GM12878 (cell line): ENCODE data around the gene LCORL. TPM values are rescaled to one million over a fixed set of nuclear protein-coding genes. Genes with fewer than 3 reads are reported as not detected.

Experiments
- ASH2L ChIP-seq: fragments of 300-600, 200-600 bp; sonication (generic); IDR thresholded peaks from 2 replicates; pipeline ENCODE4 v1.6.1; 2017; ENCODE audit warnings: low read depth, mild to moderate bottlenecking, borderline replicate concordance
- CBX3 ChIP-seq: fragments of 200-600 bp; sonication (generic); IDR thresholded peaks from 2 replicates; pipeline ENCODE4 v1.6.1; 2016; ENCODE audit warnings: low read depth, borderline replicate concordance
- CEBPB ChIP-seq, 2 experiments: fragments of 150-350 bp in 1 of 2; IDR thresholded peaks; 2 replicates each; pipeline ENCODE4 v1.6.1; 2012 to 2014; ENCODE audit warnings: low read depth in 2 of 2, low read length in 2 of 2, borderline replicate concordance in 1 of 2, inconsistent platforms in 1 of 2
- CHD4 ChIP-seq: fragments of 200-600 bp; sonication (generic); IDR thresholded peaks from 2 replicates; pipeline ENCODE4 v1.6.1; 2016; ENCODE audit warnings: mild to moderate bottlenecking
- CTCF ChIP-seq, 3 experiments: IDR thresholded peaks in 2 of 3; conservative IDR thresholded peaks in 1 of 3; 2 replicates each; pipeline ENCODE4 v1.5.1; 2011; ENCODE audit warnings: low read depth in 3 of 3, low read length in 3 of 3, mild to moderate bottlenecking in 3 of 3, control low read depth in 2 of 3, moderate library complexity in 2 of 3, inconsistent platforms in 1 of 3, mixed read lengths in 1 of 3; ENCODE audit not compliant: control insufficient read depth in 2 of 3, insufficient read depth in 1 of 3; ENCODE audit errors: extremely low read depth in 1 of 3
- E2F4 ChIP-seq: IDR thresholded peaks from 2 replicates; pipeline ENCODE4 v1.6.1; 2012; ENCODE audit warnings: low read depth, low read length, improper control_type of control experiment
- ELK1 ChIP-seq: IDR thresholded peaks from 2 replicates; pipeline ENCODE4 v1.6.1; 2012; ENCODE audit warnings: low read depth, low read length, improper control_type of control experiment
- HDAC2 ChIP-seq: fragments of 200-600 bp; sonication (generic); IDR thresholded peaks from 2 replicates; pipeline ENCODE4 v1.6.1; 2017
- KAT2A ChIP-seq: conservative IDR thresholded peaks from 2 replicates; pipeline ENCODE4 v1.6.1; 2011; ENCODE audit warnings: low read depth, low read length; ENCODE audit not compliant: control insufficient read depth
- KLF5 ChIP-seq: fragments of 450-650 bp; IDR thresholded peaks from 2 replicates; pipeline ENCODE4 v1.6.1; 2014; ENCODE audit warnings: mild to moderate bottlenecking; ENCODE audit not compliant: partially characterized antibody
- MLLT1 ChIP-seq: fragments of 450-650 bp; IDR thresholded peaks from 2 replicates; pipeline ENCODE4 v1.6.1; 2016; ENCODE audit warnings: mild to moderate bottlenecking
- MXI1 ChIP-seq: fragments of 150-350 bp; IDR thresholded peaks from 2 replicates; pipeline ENCODE4 v1.6.1; 2011; ENCODE audit warnings: low read depth, mild to moderate bottlenecking, inconsistent platforms, low read length, improper control_type of control experiment
- NBN ChIP-seq: fragments of 450-650 bp; IDR thresholded peaks from 2 replicates; pipeline ENCODE4 v1.6.1; 2016
- NR2F1 ChIP-seq: fragments of 450-650 bp; conservative IDR thresholded peaks from 2 replicates; pipeline ENCODE4 v1.6.1; 2017; ENCODE audit warnings: mild to moderate bottlenecking
- POLR2A ChIP-seq: IDR thresholded peaks from 2 replicates; pipeline ENCODE4 v1.6.1; 2011; ENCODE audit warnings: low read depth, mild to moderate bottlenecking, low read length
- RAD51 ChIP-seq: fragments of 450-650 bp; IDR thresholded peaks from 2 replicates; pipeline ENCODE4 v1.6.1; 2016; ENCODE audit warnings: moderate library complexity, mild to moderate bottlenecking, inconsistent platforms
- SMC3 ChIP-seq: IDR thresholded peaks from 2 replicates; pipeline ENCODE4 v1.6.1; 2011; ENCODE audit warnings: low read length, improper control_type of control experiment, borderline replicate concordance
- SP1 ChIP-seq: IDR thresholded peaks from one replicate; pipeline ENCODE4 v1.6.1; 2011; ENCODE audit warnings: low read depth, low read length
- SPI1 ChIP-seq: IDR thresholded peaks from 2 replicates; pipeline ENCODE4 v1.6.1; 2011; ENCODE audit warnings: low read depth, mild to moderate bottlenecking, low read length, moderate library complexity, borderline replicate concordance; ENCODE audit not compliant: insufficient read depth
- ZSCAN29 ChIP-seq: fragments of 450-650 bp; IDR thresholded peaks from 2 replicates; pipeline ENCODE4 v1.6.1; 2017; ENCODE audit warnings: mild to moderate bottlenecking, moderate library complexity
- polyA plus RNA-seq, 11 experiments: library from polyadenylated mRNA; depleted of rRNA in 4 of 11; unstranded in 6 of 11; stranded (reverse) in 5 of 11; fragments of >200 nt; fragmentation: Nextera tagmentation in 4 of 11; fragmentation: Illumina TruSeq in 1 of 11; extraction: Ambion mirVana in 4 of 11; extraction: Trizol in 1 of 11; gene quantifications; 1 replicate in 1 of 11; 2 replicates in 10 of 11; pipeline versions ENCODE4 v1.2.1 to v1.2.3, GENCODE V29; 2011 to 2016; ENCODE audit warnings: inconsistent platforms in 2 of 11, missing spikeins in 2 of 11, low read depth in 1 of 11
- total RNA-seq, 4 experiments: library from RNA; depleted of rRNA in 3 of 4; stranded (reverse); fragments of >200 nt in 3 of 4; fragmentation: Illumina TruSeq in 1 of 4; extraction: Trizol in 1 of 4; gene quantifications; 2 replicates each; pipeline versions ENCODE4 v1.2.1 to v1.2.3, GENCODE V29; 2013 to 2021

LCORL gene
- total and polyA plus RNA-seq, 10 of the 15 experiments (the other 5 are each of a cell fraction or from before 2014, with no cell fraction given): 2.2 to 9.8 (median 5.9) TPM

GRCh38 chr4:18021720-18022571 lies at the start of gene LCORL (continued):
- TF ChIP-seq KLF5 (peak; percentile 61), SPI1 (no peak), CBX3 (no peak), ASH2L (0 out of 2 replicates have a peak, but pooled peaks have one; percentile 0), CHD4 (no peak), MLLT1 (peak; percentile 38; the same call in 1 of the 2 replicates), NR2F1 (no peak), CTCF (IDR thresholded peaks at IDR 0.05 in 2 of 3, conservative IDR thresholded peaks at IDR 0.05 in 1 of 3; ENCODE audit: control insufficient read depth in 2 of 3, extremely low read depth in 1 of 3, insufficient read depth in 1 of 3, low read depth in 3 of 3, low read length in 3 of 3) (peak; percentile 29 to 45 (median 35); a peak in 4 of 6 replicates), CEBPB (IDR thresholded peaks at IDR 0.05; ENCODE audit: borderline replicate concordance in 1 of 2, low read depth in 2 of 2, low read length in 2 of 2) (no peak), ZSCAN29 (no peak), SMC3 (0 out of 2 replicates have a peak, but pooled peaks have one; percentile 12), SP1 (peak; percentile 35), HDAC2 (no peak), KAT2A (no peak), E2F4 (peak; percentile 58; the same call in 1 of the 2 replicates), ELK1 (peak; percentile 10; the same call in 1 of the 2 replicates), NBN (0 out of 2 replicates have a peak, but pooled peaks have one; percentile 44), POLR2A (peak; percentile 77), RAD51 (no peak), MXI1 (peak; percentile 82)
- TF ChIP-seq, all 136 proteins: peak for 49
